ENCODE measurements around the gene DRC1.
"Not testable (repeated sequence)": the region's sequence is repeated elsewhere in the genome, so short reads cannot be mapped to it uniquely, and the experiment has no call there.

Gene DRC1

GRCh38 chr2:26401739-26402541, at the start of gene DRC1:
Gene DRC1 (plus strand): TSS chr2:26401920. CDS start chr2:26401990, 70 bp downstream.
- DNase-seq = no peak

- no peak for DNase-seq
Observed at GRCh38 chr2:26352892-26353291, 48.8 kb upstream of the DRC1 start.

GRCh38 chr2:26354469-26354868, 47.3 kb upstream of the DRC1 start:
- not testable (repeated sequence) for DNase-seq

- no peak for DNase-seq
Observed at GRCh38 chr2:26355038-26355995, 46.4 kb upstream of the DRC1 start.

- no peak for DNase-seq
Observed at GRCh38 chr2:26356111-26356510, 45.6 kb upstream of the DRC1 start.

GRCh38 chr2:26356771-26357170, 44.9 kb upstream of the DRC1 start:
- DNase-seq = no peak

- DNase-seq = no peak
Observed at GRCh38 chr2:26359886-26360473, 41.7 kb upstream of the DRC1 start.

- DNase-seq = peak; percentile 4
Observed at GRCh38 chr2:26363323-26363722, 38.4 kb upstream of the DRC1 start.

GRCh38 chr2:26363958-26364357, 37.8 kb upstream of the DRC1 start:
- no peak for DNase-seq

- DNase-seq = no peak
Observed at GRCh38 chr2:26364669-26365068, 37.1 kb upstream of the DRC1 start.

GRCh38 chr2:26366957-26367356, 34.8 kb upstream of the DRC1 start:
- DNase-seq = no peak

- DNase-seq = not testable (repeated sequence)
Observed at GRCh38 chr2:26369664-26370063, 32.1 kb upstream of the DRC1 start.

GRCh38 chr2:26370909-26371308, 30.8 kb upstream of the DRC1 start:
- DNase-seq = not testable (repeated sequence)

- no peak for DNase-seq
Observed at GRCh38 chr2:26376799-26377198, 24.9 kb upstream of the DRC1 start.

GRCh38 chr2:26380281-26380680, 21.4 kb upstream of the DRC1 start:
- DNase-seq = no peak

GRCh38 chr2:26382564-26382963, 19.2 kb upstream of the DRC1 start:
- no peak for DNase-seq

GRCh38 chr2:26384183-26384582, 17.5 kb upstream of the DRC1 start:
- DNase-seq = no peak

- no peak for DNase-seq
Observed at GRCh38 chr2:26384597-26384996, 17.1 kb upstream of the DRC1 start.

- DNase-seq = no peak
Observed at GRCh38 chr2:26387189-26387588, 14.5 kb upstream of the DRC1 start.

GRCh38 chr2:26394694-26395093, 7.0 kb upstream of the DRC1 start:
- no peak for DNase-seq

- DNase-seq = no peak
Observed at GRCh38 chr2:26395394-26395793, 6.3 kb upstream of the DRC1 start.

- no peak for DNase-seq
Observed at GRCh38 chr2:26396734-26397298, 4.9 kb upstream of the DRC1 start.

- DNase-seq = no peak
Observed at GRCh38 chr2:26399771-26400376, 1.8 kb upstream of the DRC1 start.

Data from CD4-positive, alpha-beta T cell treated with Interleukin-17A for 1 hour (primary cell).